HEK293 (cell line): ENCODE measurements around the gene LRRC30.
"Not testable (repeated sequence)": the region's sequence is repeated elsewhere in the genome, so short reads cannot be mapped to it uniquely, and the experiment has no call there.

Source experiments
- CTCF ChIA-PET: fragments of 350-600 bp; formaldehyde crosslinking; extraction: SDS; loops from one replicate; lab custom pipeline; 2021; ENCODE audit warnings: antibody characterized with exemption; lab: Yijun Ruan, JAX
- POLR2A ChIA-PET: fragments of 300-600 bp; formaldehyde crosslinking; extraction: SDS; loops from one replicate; lab custom pipeline; 2020; ENCODE audit warnings: antibody characterized with exemption, inconsistent platforms; lab: Yijun Ruan, JAX
- H3K27ac ChIP-seq: fragments of 200-500 bp; sonication (Bioruptor generic); 2 replicates; pipeline ENCODE4 v1.5.1; 2014; ENCODE audit warnings: low read depth, low read length, control low read depth, inconsistent platforms; ENCODE audit errors: extremely low read depth
- H3K36me3 ChIP-seq, 2 experiments: fragments of 200-500 bp in 1 of 2; sonication (Bioruptor generic) in 1 of 2; 1 replicate in 1 of 2; 2 replicates in 1 of 2; pipeline ENCODE4 v1.5.1; 2014 to 2017; ENCODE audit warnings: inconsistent platforms in 2 of 2, low read length in 2 of 2; ENCODE audit not compliant: control insufficient read depth in 2 of 2, insufficient read depth in 1 of 2
- H3K4me1 ChIP-seq: fragments of 200-500 bp; sonication (Bioruptor generic); 2 replicates; pipeline ENCODE4 v1.5.1; 2014; ENCODE audit warnings: mild to moderate bottlenecking, low read length, inconsistent platforms; ENCODE audit not compliant: control insufficient read depth, insufficient read depth
- H3K4me3 ChIP-seq: 2 replicates; pipeline ENCODE4 v1.5.1; 2011; ENCODE audit warnings: low read depth, mild to moderate bottlenecking, control low read depth, low read length, moderate library complexity
- H3K9me3 ChIP-seq: fragments of 200-500 bp; sonication (Bioruptor generic); 2 replicates; pipeline ENCODE4 v1.5.1; 2014; ENCODE audit warnings: low read depth, low read length, inconsistent platforms; ENCODE audit not compliant: control insufficient read depth, insufficient read depth
- KLF1 ChIP-seq: fragments of 450-650 bp; formaldehyde crosslinking; IDR thresholded peaks from 2 replicates; pipeline ENCODE4 v1.5.1; 2016; ENCODE audit warnings: missing biosample characterization, missing genetic modification characterization
- KLF8 ChIP-seq: fragments of 450-650 bp; formaldehyde crosslinking; IDR thresholded peaks from 2 replicates; pipeline ENCODE4 v1.5.1; 2016; ENCODE audit warnings: missing biosample characterization, missing genetic modification characterization
- MZF1 ChIP-seq: fragments of 450-650 bp; formaldehyde crosslinking; IDR thresholded peaks from 2 replicates; pipeline ENCODE4 v1.5.1; 2017; ENCODE audit warnings: missing biosample characterization, missing genetic modification characterization, borderline replicate concordance
- PRDM6 ChIP-seq: fragments of 450-650 bp; formaldehyde crosslinking; IDR thresholded peaks from 2 replicates; pipeline ENCODE4 v1.5.1; 2017; ENCODE audit warnings: missing biosample characterization, missing genetic modification characterization
- YY2 ChIP-seq: fragments of 450-650 bp; formaldehyde crosslinking; IDR thresholded peaks from 2 replicates; pipeline ENCODE4 v1.5.1; 2016; ENCODE audit warnings: missing biosample characterization, missing genetic modification characterization
- ZNF138 ChIP-seq: fragments of 450-650 bp; formaldehyde crosslinking; IDR thresholded peaks from 2 replicates; pipeline ENCODE4 v1.5.1; 2016; ENCODE audit warnings: missing biosample characterization, missing genetic modification characterization, borderline replicate concordance
- ZNF174 ChIP-seq: fragments of 450-650 bp; formaldehyde crosslinking; IDR thresholded peaks from 2 replicates; pipeline ENCODE4 v1.5.0; 2017; ENCODE audit warnings: missing biosample characterization, mild to moderate bottlenecking, missing genetic modification characterization
- ZNF18 ChIP-seq: fragments of 450-650 bp; formaldehyde crosslinking; IDR thresholded peaks from 2 replicates; pipeline ENCODE4 v1.5.1; 2016; ENCODE audit warnings: missing biosample characterization, missing genetic modification characterization
- ZNF394 ChIP-seq: fragments of 450-650 bp; formaldehyde crosslinking; IDR thresholded peaks from 2 replicates; pipeline ENCODE4 v1.5.1; 2016; ENCODE audit warnings: missing biosample characterization, missing genetic modification characterization, mild to moderate bottlenecking, moderate library complexity, borderline replicate concordance
- ZNF404 ChIP-seq: fragments of 450-650 bp; formaldehyde crosslinking; IDR thresholded peaks from 2 replicates; pipeline ENCODE4 v1.5.1; 2017; ENCODE audit warnings: missing biosample characterization, missing genetic modification characterization
- ZNF48 ChIP-seq: fragments of 450-650 bp; formaldehyde crosslinking; IDR thresholded peaks from 2 replicates; pipeline ENCODE4 v1.5.1; 2016; ENCODE audit warnings: missing biosample characterization, missing genetic modification characterization
- ZNF768 ChIP-seq: fragments of 450-650 bp; formaldehyde crosslinking; IDR thresholded peaks from 2 replicates; pipeline ENCODE4 v1.5.1; 2018; ENCODE audit warnings: missing biosample characterization, mild to moderate bottlenecking, missing genetic modification characterization
- ZSCAN16 ChIP-seq: fragments of 450-650 bp; formaldehyde crosslinking; IDR thresholded peaks from 2 replicates; pipeline ENCODE4 v1.5.1; 2016; ENCODE audit warnings: missing biosample characterization, missing genetic modification characterization
- TF ChIP-seq, protein P1 (sequence below): fragments of 450-650 bp; formaldehyde crosslinking; conservative IDR thresholded peaks from 2 replicates; pipeline ENCODE4 v1.5.1; 2016; ENCODE audit warnings: low read depth, missing biosample characterization, missing genetic modification characterization
- TF ChIP-seq, protein P2 (sequence below): fragments of 450-650 bp; formaldehyde crosslinking; IDR thresholded peaks from 2 replicates; pipeline ENCODE4 v1.5.1; 2016; ENCODE audit warnings: missing biosample characterization, missing genetic modification characterization
- TF ChIP-seq, protein P3 (sequence below): fragments of 450-650 bp; formaldehyde crosslinking; IDR thresholded peaks from 2 replicates; pipeline ENCODE4 v1.5.1; 2016; ENCODE audit warnings: missing biosample characterization, missing genetic modification characterization

LRRC30 gene

GRCh38 chr18:7202169-7202568 lies 28.7 kb upstream of the LRRC30 start:
- Histone ChIP-seq H3K36me3 (no peaks in the 10 kb centered on the region), H3K4me3 (no peak overlapping the region), H3K9me3 (no peaks in the 10 kb centered on the region), H3K4me1 (peaks cover 6% of the 10 kb centered on the region), H3K27ac (no peak overlapping the region)
- no peak for TF ChIP-seq KLF8
- no peak for TF ChIP-seq ZNF138
- TF ChIP-seq ZNF768 (tag by site-specific recombination): no peak
- TF ChIP-seq ZSCAN16 (tag by site-specific recombination): no peak
- TF ChIP-seq ZNF48: no peak
- TF ChIP-seq ZNF394: no peak
- TF ChIP-seq ZNF404 (tag by site-specific recombination): no peak
- TF ChIP-seq YY2 (tag by site-specific recombination): no peak
- TF ChIP-seq, protein P1, sequence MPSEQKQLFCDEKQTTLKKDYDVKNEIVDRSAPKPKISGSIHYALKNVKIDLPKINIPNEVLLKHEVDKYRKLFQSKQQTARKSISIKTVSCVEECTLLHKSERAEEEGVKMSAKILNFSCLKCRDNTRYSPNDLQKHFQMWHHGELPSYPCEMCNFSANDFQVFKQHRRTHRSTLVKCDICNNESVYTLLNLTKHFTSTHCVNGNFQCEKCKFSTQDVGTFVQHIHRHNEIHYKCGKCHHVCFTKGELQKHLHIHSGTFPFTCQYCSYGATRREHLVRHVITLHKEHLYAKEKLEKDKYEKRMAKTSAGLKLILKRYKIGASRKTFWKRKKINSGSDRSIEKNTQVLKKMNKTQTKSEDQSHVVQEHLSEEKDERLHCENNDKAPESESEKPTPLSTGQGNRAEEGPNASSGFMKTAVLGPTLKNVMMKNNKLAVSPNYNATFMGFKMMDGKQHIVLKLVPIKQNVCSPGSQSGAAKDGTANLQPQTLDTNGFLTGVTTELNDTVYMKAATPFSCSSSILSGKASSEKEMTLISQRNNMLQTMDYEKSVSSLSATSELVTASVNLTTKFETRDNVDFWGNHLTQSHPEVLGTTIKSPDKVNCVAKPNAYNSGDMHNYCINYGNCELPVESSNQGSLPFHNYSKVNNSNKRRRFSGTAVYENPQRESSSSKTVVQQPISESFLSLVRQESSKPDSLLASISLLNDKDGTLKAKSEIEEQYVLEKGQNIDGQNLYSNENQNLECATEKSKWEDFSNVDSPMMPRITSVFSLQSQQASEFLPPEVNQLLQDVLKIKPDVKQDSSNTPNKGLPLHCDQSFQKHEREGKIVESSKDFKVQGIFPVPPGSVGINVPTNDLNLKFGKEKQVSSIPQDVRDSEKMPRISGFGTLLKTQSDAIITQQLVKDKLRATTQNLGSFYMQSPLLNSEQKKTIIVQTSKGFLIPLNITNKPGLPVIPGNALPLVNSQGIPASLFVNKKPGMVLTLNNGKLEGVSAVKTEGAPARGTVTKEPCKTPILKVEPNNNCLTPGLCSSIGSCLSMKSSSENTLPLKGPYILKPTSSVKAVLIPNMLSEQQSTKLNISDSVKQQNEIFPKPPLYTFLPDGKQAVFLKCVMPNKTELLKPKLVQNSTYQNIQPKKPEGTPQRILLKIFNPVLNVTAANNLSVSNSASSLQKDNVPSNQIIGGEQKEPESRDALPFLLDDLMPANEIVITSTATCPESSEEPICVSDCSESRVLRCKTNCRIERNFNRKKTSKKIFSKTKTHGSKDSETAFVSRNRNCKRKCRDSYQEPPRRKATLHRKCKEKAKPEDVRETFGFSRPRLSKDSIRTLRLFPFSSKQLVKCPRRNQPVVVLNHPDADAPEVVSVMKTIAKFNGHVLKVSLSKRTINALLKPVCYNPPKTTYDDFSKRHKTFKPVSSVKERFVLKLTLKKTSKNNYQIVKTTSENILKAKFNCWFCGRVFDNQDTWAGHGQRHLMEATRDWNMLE (tag by site-specific recombination): no peak
- no peak for TF ChIP-seq KLF1 (tag by site-specific recombination)
- no peak for TF ChIP-seq ZNF18 (tag by site-specific recombination)
- no peak for TF ChIP-seq PRDM6 (tag by site-specific recombination)
- TF ChIP-seq, protein P2, sequence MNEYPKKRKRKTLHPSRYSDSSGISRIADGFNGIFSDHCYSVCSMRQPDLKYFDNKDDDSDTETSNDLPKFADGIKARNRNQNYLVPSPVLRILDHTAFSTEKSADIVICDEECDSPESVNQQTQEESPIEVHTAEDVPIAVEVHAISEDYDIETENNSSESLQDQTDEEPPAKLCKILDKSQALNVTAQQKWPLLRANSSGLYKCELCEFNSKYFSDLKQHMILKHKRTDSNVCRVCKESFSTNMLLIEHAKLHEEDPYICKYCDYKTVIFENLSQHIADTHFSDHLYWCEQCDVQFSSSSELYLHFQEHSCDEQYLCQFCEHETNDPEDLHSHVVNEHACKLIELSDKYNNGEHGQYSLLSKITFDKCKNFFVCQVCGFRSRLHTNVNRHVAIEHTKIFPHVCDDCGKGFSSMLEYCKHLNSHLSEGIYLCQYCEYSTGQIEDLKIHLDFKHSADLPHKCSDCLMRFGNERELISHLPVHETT (tag by site-specific recombination): no peak
- no peak for TF ChIP-seq MZF1 (tag by site-specific recombination)
- TF ChIP-seq, protein P3, sequence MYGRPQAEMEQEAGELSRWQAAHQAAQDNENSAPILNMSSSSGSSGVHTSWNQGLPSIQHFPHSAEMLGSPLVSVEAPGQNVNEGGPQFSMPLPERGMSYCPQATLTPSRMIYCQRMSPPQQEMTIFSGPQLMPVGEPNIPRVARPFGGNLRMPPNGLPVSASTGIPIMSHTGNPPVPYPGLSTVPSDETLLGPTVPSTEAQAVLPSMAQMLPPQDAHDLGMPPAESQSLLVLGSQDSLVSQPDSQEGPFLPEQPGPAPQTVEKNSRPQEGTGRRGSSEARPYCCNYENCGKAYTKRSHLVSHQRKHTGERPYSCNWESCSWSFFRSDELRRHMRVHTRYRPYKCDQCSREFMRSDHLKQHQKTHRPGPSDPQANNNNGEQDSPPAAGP: no peak
- TF ChIP-seq ZNF174: no peak
- ChIA-PET POLR2A (no interaction called here), CTCF (interaction anchor here (0.7 kb wide), 1 partner anchor 164 kb away, joined by 3 read pairs; no protein-coding TSS in a partner anchor)

GRCh38 chr18:7203601-7204000 lies 27.3 kb upstream of the LRRC30 start:
- POLR2A ChIA-PET: not testable (repeated sequence)

More at GRCh38 chr18:7203601-7204000, 27.3 kb upstream of the LRRC30 start:
- not testable (repeated sequence) for H3K9me3 ChIP-seq, H3K27ac ChIP-seq, H3K36me3 ChIP-seq, H3K4me1 ChIP-seq, H3K4me3 ChIP-seq
- CTCF ChIA-PET: interaction anchor here (0.6 kb wide), 1 partner anchor 12 kb away, joined by 4 read pairs; no protein-coding TSS in a partner anchor
